ENCODE measurements around the gene PPM1D.
"Not testable (repeated sequence)": the region's sequence is repeated elsewhere in the genome, so short reads cannot be mapped to it uniquely, and the experiment has no call there.

The PPM1D gene

DNA sequence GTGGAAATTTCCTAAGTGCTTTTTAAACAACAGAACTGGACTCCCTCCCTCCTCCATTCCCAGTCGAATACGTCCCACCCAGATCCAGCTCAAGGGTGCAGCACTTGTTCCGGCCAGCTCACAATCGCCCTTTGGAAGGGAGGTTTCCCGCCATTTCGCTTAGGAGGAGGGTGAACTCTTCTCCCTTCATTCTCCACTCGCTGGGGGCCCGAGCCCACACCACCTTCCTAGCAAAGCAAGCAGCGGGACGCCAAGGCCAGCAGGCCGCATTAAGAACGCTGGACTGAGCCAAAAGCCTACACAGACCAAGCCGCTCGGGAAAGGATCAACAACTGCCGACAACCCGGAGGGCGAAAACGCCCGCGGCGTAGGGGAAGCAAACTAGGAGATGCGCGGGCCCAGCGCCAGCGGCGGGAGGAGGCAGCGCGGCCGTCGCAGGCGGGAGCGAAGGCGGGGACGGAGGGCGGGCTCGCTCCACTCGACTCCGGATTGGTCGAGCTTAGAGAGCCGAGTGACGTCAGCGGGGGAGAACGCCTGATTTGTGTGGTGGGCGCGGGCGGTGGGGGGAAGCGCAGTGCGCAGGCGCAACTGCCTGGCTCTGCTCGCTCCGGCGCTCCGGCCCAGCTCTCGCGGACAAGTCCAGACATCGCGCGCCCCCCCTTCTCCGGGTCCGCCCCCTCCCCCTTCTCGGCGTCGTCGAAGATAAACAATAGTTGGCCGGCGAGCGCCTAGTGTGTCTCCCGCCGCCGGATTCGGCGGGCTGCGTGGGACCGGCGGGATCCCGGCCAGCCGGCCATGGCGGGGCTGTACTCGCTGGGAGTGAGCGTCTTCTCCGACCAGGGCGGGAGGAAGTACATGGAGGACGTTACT, at the start of gene PPM1D:
Gene PPM1D, plus strand, starts transcription at position 574 of the 870 bp plus-strand sequence. Its CDS starts 222 bp downstream, at position 796.
- peak; percentile 99 for DNase-seq (ENCODE audit: low spot score)

DNA sequence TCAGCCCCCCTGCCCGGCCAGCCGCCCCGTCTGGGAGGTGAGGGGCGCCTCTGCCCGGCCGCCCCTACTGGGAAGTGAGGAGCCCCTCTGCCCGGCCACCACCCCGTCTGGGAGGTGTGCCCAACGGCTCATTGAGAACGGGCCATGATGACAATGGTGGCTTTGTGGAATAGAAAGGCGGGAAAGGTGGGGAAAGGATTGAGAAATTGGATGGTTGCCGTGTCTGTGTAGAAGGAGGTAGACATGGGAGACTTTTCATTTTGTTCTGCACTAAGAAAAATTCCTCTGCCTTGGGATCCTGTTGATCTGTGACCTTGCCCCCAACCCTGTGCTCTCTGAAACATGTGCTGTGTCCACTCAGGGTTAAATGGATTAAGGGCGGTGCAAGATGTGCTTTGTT, 47.7 kb upstream of the PPM1D start:
- not testable (repeated sequence) for DNase-seq (ENCODE audit: low spot score)

DNA sequence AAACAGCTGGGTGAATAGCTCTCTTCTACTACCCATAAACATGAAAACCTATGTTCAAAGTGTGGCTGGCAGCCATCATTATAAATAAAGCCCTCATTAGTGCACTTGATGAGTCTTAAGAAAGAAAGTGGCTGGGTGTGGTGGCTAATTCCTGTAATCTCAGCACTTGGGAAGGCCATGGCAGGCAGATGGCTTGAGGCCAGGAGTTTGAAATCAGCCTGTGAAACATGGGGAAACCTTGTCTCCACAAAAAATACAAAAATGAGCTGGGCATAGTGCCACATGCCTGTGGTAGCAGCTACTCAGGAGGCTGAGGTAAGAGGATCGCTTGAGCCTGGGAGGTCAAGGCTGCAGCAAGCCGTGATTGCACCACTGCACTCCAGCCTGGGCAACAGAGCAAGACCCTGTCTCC, 45.6 kb upstream of the PPM1D start:
- DNase-seq (ENCODE audit: low spot score): no peak

GRCh38 chr17:60555786-60556185, 44.2 kb upstream of the PPM1D start:
- no peak for DNase-seq (ENCODE audit: low spot score)

GRCh38 chr17:60557805-60558204, 42.2 kb upstream of the PPM1D start:
- DNase-seq (ENCODE audit: low spot score): no peak

- DNase-seq (ENCODE audit: low spot score): no peak
These were observed 40.4 kb upstream of the PPM1D start for GRCh38 chr17:60559659-60559994.

GRCh38 chr17:60559995-60560859, 39.8 kb upstream of the PPM1D start:
- DNase-seq (ENCODE audit: low spot score): no peak

GRCh38 chr17:60560860-60561257, 39.1 kb upstream of the PPM1D start:
- DNase-seq (ENCODE audit: low spot score): no peak

DNA sequence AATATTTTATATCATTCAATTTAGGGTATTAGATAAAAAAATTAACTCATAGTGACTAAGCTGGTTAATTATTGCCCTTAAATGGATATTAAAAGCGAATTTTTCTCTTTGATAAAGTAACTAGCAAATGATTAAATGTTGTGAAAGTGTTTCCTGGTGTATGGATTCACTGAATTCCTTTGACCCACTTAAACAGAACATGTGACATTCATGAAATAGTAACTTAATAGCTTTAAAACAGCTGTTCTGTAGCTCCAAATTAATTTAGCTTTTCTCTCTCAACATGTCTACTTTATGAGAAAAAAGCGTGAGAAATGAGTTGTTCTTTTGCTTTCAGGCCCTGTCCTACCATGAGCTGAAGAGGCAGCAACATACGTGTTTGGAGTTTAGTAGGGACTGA, 37.6 kb upstream of the PPM1D start:
- DNase-seq (ENCODE audit: low spot score): no peak

GRCh38 chr17:60563743-60564142, 36.2 kb upstream of the PPM1D start:
- DNase-seq (ENCODE audit: low spot score): no peak

GRCh38 chr17:60565233-60565632, 34.8 kb upstream of the PPM1D start:
- no peak for DNase-seq (ENCODE audit: low spot score)

- DNase-seq (ENCODE audit: low spot score): no peak
These were observed 26.5 kb upstream of the PPM1D start for GRCh38 chr17:60573236-60574051.

DNA sequence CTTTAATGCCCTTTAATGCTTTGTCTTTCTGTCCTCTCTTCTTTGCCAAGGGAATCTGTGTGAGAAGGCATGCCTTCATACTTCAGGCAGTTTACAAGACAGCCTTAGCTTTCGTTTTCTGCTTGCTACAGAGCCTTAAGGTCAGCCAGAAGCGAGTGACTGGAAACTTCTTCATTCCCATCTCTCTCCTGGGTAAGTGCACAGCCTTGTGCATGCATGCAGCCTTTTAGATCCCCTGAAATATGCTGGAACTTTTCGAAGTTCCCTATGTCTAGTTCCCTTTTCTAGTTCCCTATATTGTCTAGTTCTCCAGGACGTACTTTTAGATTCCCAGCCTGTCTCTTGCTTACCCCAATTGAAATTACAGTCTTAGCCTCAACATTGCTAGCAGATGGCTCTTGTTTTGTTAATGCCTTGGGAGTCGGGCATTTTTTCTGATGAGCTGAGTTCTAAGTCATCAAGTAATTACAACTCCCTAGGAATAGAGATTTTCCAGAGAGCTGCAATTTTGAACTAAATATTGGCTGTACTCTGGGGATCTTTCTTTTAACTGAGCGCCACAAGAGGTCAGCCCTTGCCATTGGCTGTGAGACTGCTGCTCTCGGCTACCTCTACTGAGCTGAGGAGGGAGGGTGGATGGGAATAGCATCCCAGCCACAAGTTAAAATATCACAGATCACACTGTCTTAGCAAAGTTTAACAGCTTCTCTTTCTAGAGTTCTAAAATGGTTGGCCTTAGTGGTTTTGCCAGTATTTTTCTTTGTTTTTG, 22.7 kb upstream of the PPM1D start:
- DNase-seq (ENCODE audit: low spot score): peak; percentile 80

DNA sequence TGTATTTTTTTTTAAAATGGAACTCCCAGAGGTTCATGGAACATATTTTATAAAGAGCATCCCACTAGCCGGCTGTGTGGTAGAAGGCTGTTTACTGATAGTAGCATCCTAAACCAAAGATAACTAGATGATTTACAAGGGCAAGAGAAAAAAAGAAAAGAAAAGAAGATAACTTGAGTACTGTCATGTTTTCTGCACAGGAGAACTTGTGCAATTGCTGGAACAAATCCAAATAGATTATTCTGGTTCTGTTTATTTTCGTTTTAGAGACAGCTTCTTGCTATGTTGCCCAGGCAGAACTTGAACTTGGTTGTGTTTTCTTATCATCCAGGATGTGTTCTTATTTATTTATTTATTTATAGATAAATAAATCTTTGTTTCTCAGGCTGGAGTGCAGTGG, 20.9 kb upstream of the PPM1D start:
- DNase-seq (ENCODE audit: low spot score): no peak

DNA sequence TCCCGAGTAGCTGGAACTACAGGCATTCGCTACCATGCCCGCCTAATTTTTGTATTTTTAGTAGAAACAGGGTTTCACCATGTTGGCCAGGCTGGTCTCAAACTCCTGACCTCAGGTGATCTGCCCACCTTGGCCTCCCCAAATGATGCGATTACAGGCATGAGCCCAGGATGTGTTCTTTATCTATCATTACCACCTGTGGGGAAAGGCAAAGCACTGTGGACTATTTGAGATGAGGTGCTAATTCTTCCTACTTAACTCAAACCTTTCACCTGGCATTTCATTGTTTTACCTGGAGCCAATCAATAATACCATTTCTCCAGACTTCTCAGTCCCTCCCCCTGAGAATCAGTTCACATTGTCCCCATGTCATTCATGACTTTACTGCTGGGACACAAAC, 20.4 kb upstream of the PPM1D start:
- no peak for DNase-seq (ENCODE audit: low spot score)

- DNase-seq (ENCODE audit: low spot score): no peak
These were observed 17.0 kb upstream of the PPM1D start for GRCh38 chr17:60583008-60583407.

GRCh38 chr17:60585887-60586286, 14.1 kb upstream of the PPM1D start:
- no peak for DNase-seq (ENCODE audit: low spot score)

DNA sequence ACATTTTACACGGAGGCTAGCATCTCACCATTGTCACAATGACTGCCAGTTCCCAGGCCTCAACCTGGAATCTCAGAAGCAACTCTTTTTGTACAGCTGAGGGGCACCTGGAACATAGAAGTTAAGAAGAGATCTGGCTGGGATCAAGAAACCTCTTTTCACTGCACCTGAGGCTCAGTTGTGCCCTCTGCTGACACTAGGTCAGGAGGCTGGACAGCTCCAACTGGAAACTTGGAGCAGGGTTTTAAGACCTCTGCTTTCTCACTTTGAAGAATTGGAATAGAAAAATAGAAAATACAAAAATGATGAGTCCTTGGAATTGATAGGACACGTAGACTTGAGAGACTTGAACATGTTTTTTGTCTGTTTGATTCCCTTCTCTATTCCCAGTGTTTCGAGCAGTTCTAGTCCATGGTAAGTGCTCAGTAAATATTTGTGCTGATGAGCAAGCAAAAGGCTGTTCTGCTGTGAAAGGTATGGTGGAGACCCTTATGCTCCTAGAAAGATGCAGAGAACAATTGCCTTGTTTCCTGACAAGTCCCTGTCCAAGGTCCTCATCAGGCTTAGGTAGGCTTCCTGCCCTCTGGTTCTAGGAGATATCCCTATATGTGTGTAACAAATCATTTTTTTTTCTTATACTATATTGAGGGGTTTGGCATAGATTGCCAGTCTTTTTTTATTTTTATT, 13.6 kb upstream of the PPM1D start:
- no peak for DNase-seq (ENCODE audit: low spot score)

DNA sequence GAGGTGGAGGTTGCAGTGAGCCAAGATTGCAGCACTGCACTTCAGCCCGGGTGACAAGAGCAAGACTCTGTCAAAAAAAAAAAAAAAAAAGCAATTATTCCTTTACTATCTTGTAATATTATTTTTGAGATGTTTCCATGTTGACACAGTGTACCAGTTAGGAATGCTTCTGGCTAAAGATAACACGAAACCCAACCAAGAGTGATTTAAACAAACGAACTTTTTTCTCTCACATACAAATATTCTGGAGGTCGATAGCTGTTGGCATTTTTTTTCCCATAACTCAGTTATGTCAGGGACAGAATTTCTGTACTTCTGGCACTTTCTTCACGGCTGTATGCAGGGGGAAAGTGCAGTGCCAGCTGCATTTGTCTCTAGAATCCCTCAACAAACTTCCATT, 9.9 kb upstream of the PPM1D start:
- DNase-seq (ENCODE audit: low spot score): no peak

DNA sequence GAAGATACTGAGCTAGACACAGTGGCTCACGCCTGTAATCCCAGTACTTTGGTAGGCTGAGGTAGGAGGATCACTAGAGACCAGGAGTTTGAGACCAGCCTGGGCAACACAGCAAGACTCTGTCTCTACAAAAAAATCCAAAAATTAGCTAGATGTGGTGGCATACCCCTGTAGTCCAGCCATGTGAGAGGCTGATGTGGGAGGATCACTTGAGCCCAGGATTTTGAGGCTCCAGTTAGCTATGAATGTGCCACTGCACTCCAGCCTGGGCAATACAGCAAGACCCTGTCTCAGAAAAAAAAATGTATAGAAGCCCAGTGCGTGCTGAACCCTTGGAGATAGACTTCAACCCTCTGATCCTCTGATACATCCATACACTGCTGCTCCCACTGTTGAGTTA, 7.2 kb upstream of the PPM1D start:
- DNase-seq (ENCODE audit: low spot score): no peak

All from Ammon's horn (tissue), 1 donor.